Cortex of kidney (tissue), 1 donor: ENCODE data around the gene RNU1-4.
"Not testable (repeated sequence)": the region's sequence is repeated elsewhere in the genome, so short reads cannot be mapped to it uniquely, and the experiment has no call there.

ENCODE experiments used
- DNase-seq: peaks from one replicate; lab custom pipeline; 2025; lab: John Stamatoyannopoulos, UW

The RNU1-4 gene

DNA sequence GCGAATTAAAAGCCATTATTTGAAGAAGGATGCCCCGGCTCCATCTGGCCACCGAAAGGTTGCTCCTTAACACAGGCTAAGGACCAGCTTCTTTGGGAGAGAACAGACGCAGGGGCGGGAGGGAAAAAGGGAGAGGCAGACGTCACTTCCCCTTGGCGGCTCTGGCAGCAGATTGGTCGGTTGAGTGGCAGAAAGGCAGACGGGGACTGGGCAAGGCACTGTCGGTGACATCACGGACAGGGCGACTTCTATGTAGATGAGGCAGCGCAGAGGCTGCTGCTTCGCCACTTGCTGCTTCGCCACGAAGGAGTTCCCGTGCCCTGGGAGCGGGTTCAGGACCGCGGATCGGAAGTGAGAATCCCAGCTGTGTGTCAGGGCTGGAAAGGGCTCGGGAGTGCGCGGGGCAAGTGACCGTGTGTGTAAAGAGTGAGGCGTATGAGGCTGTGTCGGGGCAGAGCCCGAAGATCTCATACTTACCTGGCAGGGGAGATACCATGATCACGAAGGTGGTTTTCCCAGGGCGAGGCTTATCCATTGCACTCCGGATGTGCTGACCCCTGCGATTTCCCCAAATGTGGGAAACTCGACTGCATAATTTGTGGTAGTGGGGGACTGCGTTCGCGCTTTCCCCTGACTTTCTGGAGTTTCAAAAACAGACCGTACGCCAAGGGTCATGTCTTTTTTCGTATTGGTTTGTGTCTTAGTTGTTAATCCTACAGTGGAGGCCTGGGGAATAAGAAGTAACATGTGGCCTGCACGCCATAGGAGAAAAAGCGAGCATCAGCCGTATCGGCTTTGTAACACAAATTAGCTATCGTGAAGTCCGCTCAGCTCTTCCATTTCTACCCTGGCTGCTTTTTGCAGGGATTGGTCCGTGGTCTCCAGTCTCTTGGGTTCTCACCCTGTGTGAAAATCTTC, at the start of gene RNU1-4:
Gene RNU1-4, plus strand, starts transcription at position 470 of the 918 bp plus-strand sequence.
- DNase-seq: not testable (repeated sequence)

DNA sequence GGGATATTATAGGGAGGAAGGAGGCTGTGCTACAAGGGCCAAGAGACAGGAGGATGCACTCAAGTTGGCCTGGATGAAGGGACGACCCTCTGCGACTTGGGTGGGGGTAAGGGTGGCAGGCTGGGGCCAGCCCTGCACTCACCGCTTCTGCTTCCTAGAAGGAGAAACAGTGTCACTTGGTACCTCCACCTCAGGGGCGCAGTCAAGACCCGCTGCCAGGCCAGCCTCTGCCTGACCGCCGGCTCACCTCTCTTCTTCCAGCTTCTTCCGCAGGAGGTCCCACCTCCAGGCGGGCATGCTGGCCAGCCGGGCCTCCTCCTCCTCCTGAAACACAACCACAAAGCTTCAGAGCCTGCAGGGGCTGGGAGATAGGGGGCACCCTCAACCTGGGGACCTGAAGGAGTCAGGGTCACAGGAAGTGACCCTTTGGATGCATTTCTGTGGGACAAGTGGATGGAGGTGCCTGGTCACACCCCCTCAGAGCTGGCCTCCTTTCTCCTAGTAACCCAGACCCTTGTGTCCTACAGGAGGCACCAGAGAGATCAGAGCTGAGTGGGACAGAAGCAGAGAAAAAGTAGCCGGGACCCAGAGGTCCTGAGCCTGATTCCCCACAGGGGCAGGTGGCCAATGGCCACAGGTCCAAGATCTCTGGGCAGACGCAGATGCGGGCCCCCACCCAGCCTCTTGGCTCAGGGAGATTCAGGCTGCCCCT, 49.2 kb upstream of the RNU1-4 start:
- DNase-seq: not testable (repeated sequence)

DNA sequence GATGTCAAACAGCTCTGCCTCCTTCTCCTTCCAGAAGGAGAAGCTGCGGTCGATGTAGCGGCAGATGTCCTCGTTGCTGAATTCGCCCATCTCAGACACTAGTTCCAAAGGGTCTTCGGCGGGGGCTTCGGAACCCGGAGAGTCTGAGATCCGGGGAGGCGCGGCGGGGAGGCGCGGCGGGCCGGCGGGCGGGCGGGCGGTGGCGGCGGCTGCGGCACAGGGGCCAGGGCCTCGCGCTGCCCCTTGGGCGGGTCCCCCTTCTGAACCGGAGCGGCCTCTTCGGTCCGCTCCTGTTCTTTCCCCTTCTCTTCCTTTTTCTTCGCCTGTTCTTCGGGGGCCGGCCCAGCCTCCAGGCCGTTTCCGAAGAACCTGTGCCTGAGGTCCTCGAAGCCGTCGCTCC, 48.0 kb upstream of the RNU1-4 start:
- DNase-seq: not testable (repeated sequence)

DNA sequence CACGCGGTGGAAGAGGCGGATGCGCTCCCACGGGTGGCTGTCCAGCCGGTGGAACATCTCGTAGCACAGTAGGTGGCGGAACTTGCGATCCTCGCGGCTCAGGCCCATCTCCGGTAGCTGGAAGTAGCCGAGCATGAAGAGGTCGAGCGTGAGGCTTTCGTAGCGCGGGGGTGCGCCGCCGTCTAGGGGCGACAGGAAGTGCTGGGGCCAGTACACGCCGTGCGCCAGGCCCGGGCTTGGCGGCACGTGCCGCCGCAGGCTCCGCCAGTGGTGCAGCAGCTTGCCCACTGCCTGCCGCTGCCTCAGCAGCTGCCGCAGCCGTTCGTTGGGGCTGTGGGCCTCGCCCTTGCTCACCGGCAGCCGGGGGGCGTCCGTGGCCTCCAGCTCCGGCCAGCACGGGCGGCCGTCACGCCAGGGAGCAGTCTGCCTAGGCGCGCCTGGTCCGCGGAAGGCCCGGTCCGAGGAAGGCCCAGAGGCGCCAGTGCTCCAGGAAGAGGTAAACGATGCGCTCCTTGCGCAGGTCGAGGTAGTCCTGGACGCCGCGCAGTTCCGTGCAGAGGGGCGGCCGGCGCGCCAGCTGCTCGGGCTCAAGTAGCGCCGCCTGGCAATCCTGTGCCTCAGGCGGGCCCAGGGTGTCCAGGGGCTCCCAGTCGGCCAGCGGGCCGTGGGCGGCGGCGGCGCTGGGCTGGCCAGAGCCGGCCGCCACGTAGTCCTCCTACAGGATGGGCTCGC, 47.4 kb upstream of the RNU1-4 start:
- not testable (repeated sequence) for DNase-seq

DNA sequence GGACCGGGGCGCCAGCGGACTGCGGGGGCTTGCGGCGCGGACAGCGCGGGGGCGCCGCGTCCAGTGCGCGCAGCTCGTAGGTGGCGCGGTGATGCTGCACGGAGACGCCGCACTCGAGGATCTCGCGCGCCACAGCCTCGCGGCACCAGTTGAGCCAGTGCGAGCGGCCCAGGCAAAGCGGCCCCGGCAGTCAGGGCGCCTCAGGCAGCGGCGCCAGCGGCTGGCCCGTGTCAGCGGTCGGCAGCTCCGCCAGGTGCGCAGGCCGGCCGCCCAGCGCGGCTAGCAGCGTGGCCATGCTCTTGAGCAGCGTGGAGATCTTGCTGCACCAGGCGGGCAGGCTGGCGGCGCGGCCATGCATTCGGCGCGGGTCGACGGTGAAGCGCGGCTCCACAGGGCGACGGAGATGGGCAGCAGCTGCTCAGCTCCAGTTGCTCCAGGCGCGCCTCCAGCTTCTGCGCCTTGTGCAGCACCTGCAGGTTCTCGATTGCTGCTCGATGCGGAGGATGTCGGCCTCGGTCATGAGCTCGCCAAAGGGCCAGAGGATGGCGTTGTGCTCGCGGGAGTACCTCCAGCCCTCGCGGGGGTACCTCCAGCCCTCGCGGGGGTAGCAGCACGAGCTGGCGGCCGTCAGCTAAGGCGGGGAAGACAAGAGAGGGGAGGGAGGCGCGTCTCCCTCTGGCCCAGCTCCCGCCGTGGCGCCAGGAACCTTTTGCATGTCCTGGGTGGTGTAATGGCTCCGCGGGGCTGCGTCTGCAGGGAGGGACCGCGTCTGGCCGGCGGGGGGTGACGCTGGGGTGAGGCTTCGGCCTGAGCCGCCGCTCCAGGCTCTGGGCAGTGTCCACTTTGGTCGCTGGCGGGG, 46.6 kb upstream of the RNU1-4 start:
- not testable (repeated sequence) for DNase-seq

DNA sequence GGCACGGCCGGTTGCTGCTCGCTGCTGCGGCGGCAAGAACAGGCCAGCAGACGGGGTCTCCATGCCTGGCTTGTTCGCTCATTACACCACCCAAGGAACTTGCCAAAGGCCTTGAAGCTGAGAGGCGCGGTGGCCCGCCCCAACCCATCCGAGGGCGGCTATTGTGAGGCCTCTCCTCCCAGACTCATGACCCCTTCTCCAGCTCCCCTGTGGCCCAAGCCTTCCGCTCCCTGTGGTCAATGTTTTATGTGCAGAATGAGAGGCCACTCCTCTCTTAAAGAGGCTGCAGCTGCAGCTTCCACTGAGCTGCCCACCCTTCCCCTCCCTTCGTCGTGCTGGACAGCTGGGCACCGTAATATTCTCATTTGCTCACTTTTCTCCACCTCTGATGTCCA, 46.0 kb upstream of the RNU1-4 start:
- DNase-seq: not testable (repeated sequence)

DNA sequence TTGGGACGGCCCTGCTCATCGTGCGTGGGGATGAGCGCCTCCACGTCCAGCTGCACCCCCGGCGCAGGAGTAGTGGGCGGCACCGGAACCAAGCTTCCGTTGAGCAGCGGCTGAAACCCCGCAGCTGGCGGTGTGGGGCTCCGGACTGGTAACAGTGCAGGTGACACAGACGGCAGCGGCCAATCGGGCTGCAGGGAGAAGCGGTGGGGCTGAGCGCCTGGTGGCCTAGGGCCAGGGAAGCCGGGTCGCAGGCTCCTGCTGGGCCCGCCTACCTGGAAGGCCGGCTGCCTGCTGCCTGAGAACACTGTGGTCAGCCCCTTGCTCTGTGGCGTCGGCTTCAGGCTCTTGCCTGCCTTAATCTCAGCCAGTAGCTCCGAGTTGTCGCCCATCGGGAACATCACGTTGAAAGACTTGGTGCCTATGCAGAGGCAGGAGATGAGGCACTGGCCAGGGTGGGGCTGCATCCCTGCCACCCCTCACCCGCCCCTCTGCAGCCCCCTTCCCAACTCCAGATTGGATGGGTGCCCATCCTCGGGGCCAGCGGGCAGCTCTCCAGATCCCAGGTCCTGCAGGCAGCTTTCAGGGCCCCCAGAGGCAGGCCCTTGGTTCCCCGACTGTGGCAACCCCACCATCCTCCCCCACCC, 43.7 kb upstream of the RNU1-4 start:
- not testable (repeated sequence) for DNase-seq

DNA sequence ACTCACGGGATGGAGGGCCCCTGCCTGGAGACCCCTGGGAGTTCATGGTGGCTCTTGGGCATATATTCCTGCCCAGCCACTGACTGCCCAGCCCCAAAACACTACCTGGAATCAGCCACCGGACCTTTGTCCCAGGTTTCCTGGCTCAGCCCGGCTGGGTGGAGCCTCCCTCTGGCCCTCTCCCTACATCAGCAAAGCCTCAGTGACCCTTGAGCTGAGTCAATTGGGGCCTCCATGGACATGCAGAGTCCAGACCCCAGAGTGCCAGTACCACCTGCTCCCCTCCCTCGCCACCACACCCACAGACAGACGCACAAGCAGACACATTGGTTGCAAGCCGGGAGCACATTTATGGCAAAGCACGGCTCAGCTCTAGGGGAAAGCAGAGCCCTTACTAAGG, 43.2 kb upstream of the RNU1-4 start:
- not testable (repeated sequence) for DNase-seq

DNA sequence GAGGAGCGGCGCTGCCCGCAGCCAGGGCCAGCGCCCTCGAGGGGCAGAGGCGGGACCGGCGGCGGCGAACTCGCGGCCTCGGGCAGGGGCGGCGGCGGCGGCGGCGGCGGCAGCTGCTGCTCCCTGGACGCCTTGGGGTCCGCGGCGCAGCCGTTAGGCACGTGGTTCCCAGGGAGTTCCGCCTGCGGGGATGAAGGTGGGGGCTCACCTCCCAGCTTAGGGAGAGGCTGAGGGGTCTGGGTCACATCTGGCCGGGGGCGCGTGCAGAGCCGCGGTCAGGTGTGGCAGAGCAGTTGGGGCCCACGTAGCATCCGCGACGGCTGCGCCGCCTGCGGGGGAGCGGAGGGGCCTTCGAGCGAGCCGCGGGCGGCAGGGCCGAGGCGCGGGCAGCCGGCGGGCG, 40.9 kb upstream of the RNU1-4 start:
- not testable (repeated sequence) for DNase-seq

DNA sequence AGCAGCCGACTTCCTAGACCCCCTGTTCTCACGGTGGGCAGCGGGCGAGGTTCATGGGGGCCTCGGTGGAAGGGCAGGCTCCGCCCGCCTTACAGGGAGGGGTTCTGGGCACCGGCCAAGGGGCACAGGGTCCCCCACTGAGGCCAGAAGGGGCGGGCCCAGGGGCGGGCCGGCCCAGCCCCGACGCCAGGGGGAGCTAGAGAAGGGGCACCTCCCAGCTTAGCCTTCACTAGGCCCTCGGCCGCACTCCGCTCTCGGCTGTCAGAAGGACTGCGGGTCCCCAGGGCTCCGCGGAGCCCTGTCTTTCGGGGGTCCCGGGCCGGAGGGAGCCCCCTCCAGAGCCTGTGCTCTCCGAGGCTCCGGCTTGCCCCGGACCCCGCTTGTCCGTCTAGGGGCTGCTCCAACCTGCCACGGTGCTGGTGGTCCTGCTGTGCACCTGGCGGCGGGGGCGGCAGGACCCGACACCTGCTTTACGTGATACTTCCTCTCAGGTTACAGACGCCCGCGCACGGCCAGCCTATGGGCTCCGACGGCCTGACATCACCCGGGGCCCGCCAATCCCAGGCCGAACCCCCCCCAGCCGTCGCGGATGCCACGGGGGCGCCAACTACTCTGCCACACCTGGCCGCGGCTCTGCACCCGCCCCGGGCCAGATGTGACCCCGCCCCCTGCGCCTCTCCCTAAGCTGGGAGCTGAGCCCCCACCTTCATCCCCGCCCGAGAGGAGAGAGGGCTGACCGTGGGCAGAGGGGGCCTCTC, 40.0 kb upstream of the RNU1-4 start:
- DNase-seq: not testable (repeated sequence)

DNA sequence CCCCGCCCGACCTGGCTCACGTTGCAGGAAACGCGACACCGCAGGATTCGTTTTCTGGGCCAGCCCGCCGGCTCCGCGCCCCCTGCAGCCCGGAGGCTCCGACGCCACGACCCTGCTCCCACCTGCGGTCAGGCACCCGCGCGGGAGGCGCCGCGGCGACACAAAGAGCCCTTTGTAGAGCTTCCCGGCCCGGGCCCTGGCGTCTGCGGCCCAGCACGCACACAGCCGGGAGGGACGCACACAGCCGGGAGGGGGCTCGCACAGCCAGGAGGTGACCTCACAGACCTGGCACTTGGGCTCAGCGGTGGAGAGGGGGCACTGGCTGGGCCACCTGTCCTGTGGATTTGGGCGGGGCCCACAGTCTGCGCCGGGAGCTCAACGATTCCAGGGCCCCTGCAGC, 39.1 kb upstream of the RNU1-4 start:
- not testable (repeated sequence) for DNase-seq

DNA sequence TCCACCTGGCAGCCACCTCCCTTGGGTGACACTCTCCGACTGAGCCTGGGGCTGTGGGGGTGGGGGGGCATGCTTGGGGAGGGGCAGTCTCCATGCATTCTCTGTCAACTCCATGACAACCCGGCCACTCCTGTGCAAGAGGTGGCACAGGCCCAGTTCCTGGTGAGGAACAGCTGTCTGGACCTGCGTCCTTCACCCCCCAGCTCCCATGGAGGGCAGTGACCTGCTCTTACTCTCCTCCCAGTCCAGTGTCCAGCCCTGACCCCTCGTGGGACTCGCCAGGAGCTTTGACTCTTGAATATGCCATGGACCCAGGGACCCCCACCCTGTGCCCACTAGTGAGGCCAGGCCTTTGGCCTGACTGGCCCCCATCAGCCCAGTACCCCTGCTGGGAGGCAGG, 38.0 kb upstream of the RNU1-4 start:
- DNase-seq: not testable (repeated sequence)

DNA sequence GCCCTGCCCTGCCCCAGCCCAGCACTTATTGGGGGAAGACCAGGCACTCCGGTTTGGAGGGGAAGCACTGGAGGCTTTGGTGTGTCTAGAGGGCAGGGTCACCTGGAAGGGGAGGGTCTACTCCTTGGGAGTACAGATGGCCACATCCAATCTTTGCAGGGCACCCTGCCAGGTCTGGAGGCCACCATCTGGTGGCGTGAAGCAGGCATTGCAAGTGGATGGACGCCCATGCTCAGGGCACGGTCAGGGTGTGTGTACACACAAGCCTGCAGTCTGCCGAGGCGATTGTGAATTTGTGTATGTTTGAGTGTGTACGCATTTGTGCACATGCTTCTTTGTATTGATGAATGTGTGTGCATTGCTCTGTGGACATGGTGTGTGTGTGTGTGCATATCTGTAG, 37.2 kb upstream of the RNU1-4 start:
- DNase-seq: not testable (repeated sequence)

DNA sequence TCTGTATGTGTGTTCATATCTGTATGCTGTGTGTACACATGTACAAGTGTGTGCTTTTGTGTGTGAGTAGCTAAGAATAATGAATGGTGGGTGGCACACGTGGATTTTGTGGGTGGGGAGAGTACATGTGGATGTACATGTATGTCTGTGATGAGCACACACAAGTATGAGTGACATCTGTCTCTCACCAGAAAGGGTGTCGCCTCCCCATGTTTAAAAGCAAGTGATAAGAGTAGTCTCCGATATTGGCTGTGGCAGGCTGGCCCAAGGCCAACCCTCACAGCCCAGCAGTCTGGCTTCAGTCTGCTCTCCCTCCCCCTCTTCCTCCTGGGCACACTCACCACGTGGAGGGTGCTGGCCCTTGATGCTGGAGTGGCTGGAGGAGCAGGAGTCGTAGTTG, 36.7 kb upstream of the RNU1-4 start:
- DNase-seq: not testable (repeated sequence)

DNA sequence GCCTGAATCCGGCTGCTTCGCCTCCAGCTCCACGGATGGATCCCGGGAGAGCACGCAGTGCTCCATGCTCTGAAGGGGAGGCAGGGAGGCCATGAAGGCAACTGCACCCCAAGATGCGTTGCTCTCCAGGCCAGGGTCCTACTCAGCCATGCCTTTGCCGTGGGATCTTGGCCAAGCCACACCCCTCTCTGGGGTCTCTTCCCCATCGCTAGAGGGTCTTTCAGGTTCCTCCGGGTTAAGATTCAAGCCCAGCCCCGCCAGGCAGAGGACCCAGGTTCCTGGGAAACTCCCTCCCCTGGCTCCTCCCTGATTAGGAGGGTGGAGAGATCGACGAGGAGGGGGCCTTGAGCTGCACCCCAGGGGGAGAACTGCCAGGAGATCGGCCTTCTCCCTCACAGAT, 36.2 kb upstream of the RNU1-4 start:
- not testable (repeated sequence) for DNase-seq

DNA sequence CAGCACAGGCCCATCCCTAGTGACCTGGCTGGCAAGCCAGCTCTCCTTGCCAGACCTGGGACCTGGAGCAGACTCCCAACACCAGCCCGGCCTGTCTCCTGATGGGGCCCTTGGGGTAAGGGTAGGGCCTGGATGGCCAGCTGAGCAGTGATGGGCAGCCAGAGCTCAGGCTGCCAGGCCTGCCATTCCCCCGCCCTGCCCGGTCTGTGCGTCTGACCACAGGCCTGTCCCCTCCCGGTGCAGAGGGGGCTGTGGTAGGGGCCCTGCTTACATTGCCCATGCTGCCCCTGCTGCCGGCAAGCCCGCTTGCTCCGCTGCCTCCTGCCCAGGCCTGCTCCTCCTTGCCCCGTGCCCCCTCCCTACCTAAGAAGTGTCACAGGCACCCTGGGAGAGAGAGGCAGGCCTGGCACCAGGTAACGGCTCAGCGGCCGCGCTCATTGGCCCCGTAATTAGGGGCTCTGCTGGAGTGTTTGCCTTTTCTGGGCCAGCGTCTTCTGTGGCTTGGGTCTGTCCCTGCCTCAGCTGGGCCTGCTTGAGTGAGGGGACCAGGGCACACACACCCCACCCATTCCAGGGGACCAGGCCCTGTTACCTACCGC, 35.7 kb upstream of the RNU1-4 start:
- not testable (repeated sequence) for DNase-seq

DNA sequence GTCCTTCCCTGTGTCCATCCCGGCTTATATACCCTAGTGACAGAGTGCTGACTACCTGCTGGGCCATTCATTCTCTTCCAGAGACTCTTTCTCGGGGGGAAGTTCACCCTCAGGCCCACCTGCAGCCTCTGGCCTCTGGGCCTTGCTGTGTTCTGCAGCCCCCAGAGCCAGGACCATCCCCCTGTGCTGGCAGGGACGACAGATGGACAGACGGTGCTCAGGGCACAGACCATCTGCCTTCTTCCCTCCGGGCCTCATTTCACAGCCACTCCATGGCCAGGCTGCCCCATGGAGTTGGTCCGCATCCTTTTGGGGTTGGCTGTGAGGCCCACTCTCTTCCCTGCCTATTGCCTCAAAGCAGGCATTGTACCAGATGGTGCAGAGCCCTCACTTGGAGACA, 34.0 kb upstream of the RNU1-4 start:
- DNase-seq: not testable (repeated sequence)

DNA sequence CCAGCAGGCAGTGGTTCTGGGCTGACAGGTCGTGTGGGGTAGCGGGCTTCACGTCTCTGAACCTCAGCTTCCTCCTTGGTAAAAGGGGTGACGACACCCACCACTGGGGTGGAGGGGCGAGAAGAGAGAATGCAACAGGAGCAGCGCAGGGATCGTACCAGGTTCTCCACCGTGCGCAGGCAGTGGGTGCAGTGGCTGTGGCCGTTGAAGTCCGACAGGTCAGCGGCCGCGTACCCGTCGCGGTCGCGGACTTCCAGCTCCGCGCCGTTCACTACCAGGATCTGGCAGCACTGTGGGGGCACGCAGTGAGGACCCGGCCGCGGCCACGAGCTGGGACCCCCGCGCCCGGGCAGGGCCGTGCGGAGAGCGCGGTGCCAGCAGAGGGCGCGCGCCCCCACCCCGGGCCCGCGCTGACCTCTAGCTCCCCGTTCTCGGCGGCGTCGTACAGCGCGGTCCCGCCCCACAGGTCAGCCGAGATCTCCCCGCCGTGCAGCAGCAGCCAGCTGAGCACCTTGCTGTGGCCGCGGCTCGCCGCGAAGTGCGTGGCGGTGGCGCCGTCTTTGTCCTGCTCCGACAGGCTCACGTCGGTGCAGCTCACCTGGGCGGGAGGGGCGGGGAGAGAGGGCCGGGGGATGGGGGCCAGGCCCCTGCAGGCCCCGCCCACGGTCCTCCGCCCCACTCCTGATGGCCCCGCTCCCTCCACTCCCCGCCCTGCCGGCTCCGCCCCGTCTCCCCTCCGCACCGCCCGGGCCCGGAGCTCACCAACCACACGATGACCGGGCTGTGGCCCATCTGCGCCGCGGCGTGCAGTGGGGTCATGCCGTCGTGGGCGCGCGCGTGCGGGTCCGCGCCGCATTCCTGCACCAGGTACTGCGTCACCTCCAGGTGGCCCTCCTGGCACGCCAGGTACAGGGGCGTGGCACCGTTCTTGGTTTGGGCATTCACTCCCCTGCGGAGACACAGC, 32.9 kb upstream of the RNU1-4 start:
- not testable (repeated sequence) for DNase-seq
